Measurements from ENCODE around the gene SERPINA4.

DNA sequence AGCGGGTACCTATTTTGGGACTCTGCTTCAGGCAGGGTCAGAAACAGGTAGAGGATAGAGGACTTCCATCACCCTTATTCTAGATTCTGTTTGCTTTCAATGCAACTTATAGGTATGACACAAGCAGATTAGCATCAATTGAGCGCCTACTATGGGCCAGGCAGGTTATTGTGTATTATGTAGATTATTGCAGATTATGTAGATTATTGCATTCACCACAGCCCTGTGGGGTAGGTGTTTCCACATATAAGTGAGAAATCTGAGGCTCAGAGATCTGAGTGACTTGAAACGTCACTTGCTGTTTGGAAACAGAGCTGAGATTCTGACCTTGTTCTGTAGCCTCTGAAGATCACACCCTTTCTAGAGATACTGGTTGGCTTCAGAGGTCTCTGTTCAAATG, 25.7 kb upstream of the SERPINA4 start:
- TF ChIP-seq, protein P1, sequence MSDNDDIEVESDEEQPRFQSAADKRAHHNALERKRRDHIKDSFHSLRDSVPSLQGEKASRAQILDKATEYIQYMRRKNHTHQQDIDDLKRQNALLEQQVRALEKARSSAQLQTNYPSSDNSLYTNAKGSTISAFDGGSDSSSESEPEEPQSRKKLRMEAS (IDR thresholded peaks at IDR 0.05), result no peak
- TF ChIP-seq RAD21 (IDR thresholded peaks at IDR 0.05; ENCODE audit: low read depth) (no peak), CEBPB (IDR thresholded peaks at IDR 0.05) (no peak), TAF1 (IDR thresholded peaks at IDR 0.05; ENCODE audit: low read depth) (no peak), ZBTB7A (IDR thresholded peaks at IDR 0.05; ENCODE audit: low read depth) (no peak), CREB1 (IDR thresholded peaks at IDR 0.05; ENCODE audit: low read depth) (no peak), FOXM1 (IDR thresholded peaks at IDR 0.05; ENCODE audit: borderline replicate concordance, low read depth) (no peak), EP300 (IDR thresholded peaks at IDR 0.05; ENCODE audit: borderline replicate concordance) (no peak), YY1 (IDR thresholded peaks at IDR 0.05; ENCODE audit: low read depth) (no peak), TCF12 (IDR thresholded peaks at IDR 0.05; ENCODE audit: low read depth) (no peak), NFIC (IDR thresholded peaks at IDR 0.05) (no peak), TEAD4 (IDR thresholded peaks at IDR 0.05) (no peak)
- TF ChIP-seq, protein P2, sequence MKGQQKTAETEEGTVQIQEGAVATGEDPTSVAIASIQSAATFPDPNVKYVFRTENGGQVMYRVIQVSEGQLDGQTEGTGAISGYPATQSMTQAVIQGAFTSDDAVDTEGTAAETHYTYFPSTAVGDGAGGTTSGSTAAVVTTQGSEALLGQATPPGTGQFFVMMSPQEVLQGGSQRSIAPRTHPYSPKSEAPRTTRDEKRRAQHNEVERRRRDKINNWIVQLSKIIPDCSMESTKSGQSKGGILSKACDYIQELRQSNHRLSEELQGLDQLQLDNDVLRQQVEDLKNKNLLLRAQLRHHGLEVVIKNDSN (IDR thresholded peaks at IDR 0.05), result no peak
- TF ChIP-seq, protein P3, sequence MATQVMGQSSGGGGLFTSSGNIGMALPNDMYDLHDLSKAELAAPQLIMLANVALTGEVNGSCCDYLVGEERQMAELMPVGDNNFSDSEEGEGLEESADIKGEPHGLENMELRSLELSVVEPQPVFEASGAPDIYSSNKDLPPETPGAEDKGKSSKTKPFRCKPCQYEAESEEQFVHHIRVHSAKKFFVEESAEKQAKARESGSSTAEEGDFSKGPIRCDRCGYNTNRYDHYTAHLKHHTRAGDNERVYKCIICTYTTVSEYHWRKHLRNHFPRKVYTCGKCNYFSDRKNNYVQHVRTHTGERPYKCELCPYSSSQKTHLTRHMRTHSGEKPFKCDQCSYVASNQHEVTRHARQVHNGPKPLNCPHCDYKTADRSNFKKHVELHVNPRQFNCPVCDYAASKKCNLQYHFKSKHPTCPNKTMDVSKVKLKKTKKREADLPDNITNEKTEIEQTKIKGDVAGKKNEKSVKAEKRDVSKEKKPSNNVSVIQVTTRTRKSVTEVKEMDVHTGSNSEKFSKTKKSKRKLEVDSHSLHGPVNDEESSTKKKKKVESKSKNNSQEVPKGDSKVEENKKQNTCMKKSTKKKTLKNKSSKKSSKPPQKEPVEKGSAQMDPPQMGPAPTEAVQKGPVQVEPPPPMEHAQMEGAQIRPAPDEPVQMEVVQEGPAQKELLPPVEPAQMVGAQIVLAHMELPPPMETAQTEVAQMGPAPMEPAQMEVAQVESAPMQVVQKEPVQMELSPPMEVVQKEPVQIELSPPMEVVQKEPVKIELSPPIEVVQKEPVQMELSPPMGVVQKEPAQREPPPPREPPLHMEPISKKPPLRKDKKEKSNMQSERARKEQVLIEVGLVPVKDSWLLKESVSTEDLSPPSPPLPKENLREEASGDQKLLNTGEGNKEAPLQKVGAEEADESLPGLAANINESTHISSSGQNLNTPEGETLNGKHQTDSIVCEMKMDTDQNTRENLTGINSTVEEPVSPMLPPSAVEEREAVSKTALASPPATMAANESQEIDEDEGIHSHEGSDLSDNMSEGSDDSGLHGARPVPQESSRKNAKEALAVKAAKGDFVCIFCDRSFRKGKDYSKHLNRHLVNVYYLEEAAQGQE (IDR thresholded peaks at IDR 0.05; ENCODE audit: low read depth), result no peak
